LNCAP (cell line): ENCODE data around the gene PIK3IP1.

ENCODE experiments used
- CTCF ChIP-seq: fragments of 450-650 bp; IDR thresholded peaks from 2 replicates; pipeline ENCODE4 v1.5.1; 2017; ENCODE audit warnings: mild to moderate bottlenecking

Gene PIK3IP1

GRCh38 chr22:31279821-31280505 lies 12.3 kb downstream of the PIK3IP1 start:
- no peak for TF ChIP-seq CTCF

GRCh38 chr22:31279327-31279669 lies 13.0 kb downstream of the PIK3IP1 start:
- TF ChIP-seq CTCF, result no peak

- no peak for TF ChIP-seq CTCF
Observed at GRCh38 chr22:31278626-31279326, 13.5 kb downstream of the PIK3IP1 start.

- no peak for TF ChIP-seq CTCF
Observed at GRCh38 chr22:31278151-31278621, 14.1 kb downstream of the PIK3IP1 start.

GRCh38 chr22:31277741-31278140 lies 14.5 kb downstream of the PIK3IP1 start:
- no peak for TF ChIP-seq CTCF

GRCh38 chr22:31276426-31277167 lies 15.7 kb downstream of the PIK3IP1 start:
- no peak for TF ChIP-seq CTCF

- no peak for TF ChIP-seq CTCF
Observed at GRCh38 chr22:31275576-31275975, 16.7 kb downstream of the PIK3IP1 start.
